HepG2 (cell line): ENCODE results near the gene SART1. TPM values are rescaled to one million over a fixed set of nuclear protein-coding genes. Genes with fewer than 3 reads are reported as not detected.
A peak's percentile ranks its signal among the peaks of the same experiment; 100 is the strongest.

ENCODE experiments used
- ARID4A ChIP-seq: sonication (generic); formaldehyde crosslinking; IDR thresholded peaks from 2 replicates; pipeline ENCODE4 v1.5.0; 2020; ENCODE audit warnings: mild to moderate bottlenecking, missing genetic modification reagents, borderline replicate concordance
- HDAC6 ChIP-seq: fragments of 200-600 bp; sonication (generic); IDR thresholded peaks from 2 replicates; pipeline ENCODE4 v1.7.0; 2017; ENCODE audit warnings: mild to moderate bottlenecking, antibody characterized with exemption, low read length, low read depth
- MYPOP ChIP-seq: sonication (generic); formaldehyde crosslinking; IDR thresholded peaks from 2 replicates; pipeline ENCODE4 v1.8.1; 2023; ENCODE audit warnings: mild to moderate bottlenecking, moderate library complexity, missing genetic modification reagents
- MZF1 ChIP-seq: sonication (generic); formaldehyde crosslinking; IDR thresholded peaks from 2 replicates; pipeline ENCODE4 v1.8.1; 2023; ENCODE audit warnings: mild to moderate bottlenecking, missing genetic modification reagents, borderline replicate concordance
- NFAT5 ChIP-seq: sonication (generic); formaldehyde crosslinking; IDR thresholded peaks from 2 replicates; pipeline ENCODE4 v1.4.0; 2020; ENCODE audit warnings: missing genetic modification reagents
- NFE2L2 ChIP-seq: fragments of 150-350 bp; IDR thresholded peaks from 2 replicates; pipeline ENCODE4 v1.6.1; 2014; ENCODE audit warnings: low read length
- NFIB ChIP-seq: sonication (generic); formaldehyde crosslinking; IDR thresholded peaks from 2 replicates; pipeline ENCODE4 v1.9.0; 2021; ENCODE audit warnings: missing genetic modification reagents, mild to moderate bottlenecking, borderline replicate concordance
- PLSCR1 ChIP-seq: sonication (generic); formaldehyde crosslinking; IDR thresholded peaks from 2 replicates; pipeline ENCODE4 v1.5.0; 2020; ENCODE audit warnings: missing genetic modification reagents, mild to moderate bottlenecking, borderline replicate concordance
- USF2 ChIP-seq, 2 experiments: sonication (generic) in 1 of 2; formaldehyde crosslinking in 1 of 2; IDR thresholded peaks; 2 replicates each; pipeline versions ENCODE4 v1.5.1 to v1.6.1; 2011 to 2020; ENCODE audit warnings: borderline replicate concordance in 1 of 2, low read depth in 1 of 2, low read length in 1 of 2, mild to moderate bottlenecking in 1 of 2, missing genetic modification reagents in 1 of 2, moderate library complexity in 1 of 2
- ZNF337 ChIP-seq: sonication (generic); formaldehyde crosslinking; IDR thresholded peaks from 2 replicates; pipeline ENCODE4 v1.5.1; 2020; ENCODE audit warnings: missing genetic modification reagents, low read depth, mild to moderate bottlenecking, borderline replicate concordance
- ZNF672 ChIP-seq: sonication (generic); formaldehyde crosslinking; IDR thresholded peaks from 2 replicates; pipeline ENCODE4 v1.8.1; 2022; ENCODE audit warnings: missing genetic modification reagents
- ZNF737 ChIP-seq: sonication (generic); formaldehyde crosslinking; IDR thresholded peaks from 2 replicates; pipeline ENCODE4 v1.5.0; 2020; ENCODE audit warnings: missing genetic modification reagents, mild to moderate bottlenecking, borderline replicate concordance
- ZNF777 ChIP-seq: sonication (generic); formaldehyde crosslinking; IDR thresholded peaks from 2 replicates; pipeline ENCODE4 v1.4.0; 2020; ENCODE audit warnings: missing genetic modification reagents
- polyA plus RNA-seq, 8 experiments: library from polyadenylated mRNA; depleted of rRNA in 3 of 8; stranded (reverse) in 7 of 8; unstranded in 1 of 8; fragments of >200 nt; fragmentation: Illumina TruSeq in 4 of 8; extraction: Trizol in 4 of 8; gene quantifications; 2 replicates each; pipeline versions ENCODE4 v1.2.1 to v1.2.3, GENCODE V29; 2011 to 2016; ENCODE audit warnings: low read depth in 4 of 8, missing spikeins in 1 of 8, mixed read lengths in 1 of 8; ENCODE audit not compliant: insufficient read depth in 1 of 8
- total RNA-seq, 5 experiments: library from RNA; depleted of rRNA; stranded (reverse); fragments of >200 nt; fragmentation: Illumina TruSeq; extraction: Trizol; gene quantifications; 2 replicates each; pipeline ENCODE4 v1.2.3, GENCODE V29; 2016; ENCODE audit warnings: low read depth in 1 of 5

The SART1 gene
- total and polyA plus RNA-seq, 2 of the 13 experiments (the other 11 are each of a cell fraction or from before 2014, with no cell fraction given), result 11.3 to 22.5 TPM

GRCh38 chr11:65918211-65919140 lies 43.1 kb upstream of the SART1 start, which contains the start of gene C11orf68 (continued):
- TF ChIP-seq NFAT5 (CRISPR knock-in tag) (no peak), NFIB (CRISPR knock-in tag) (no peak), ZNF672 (CRISPR knock-in tag) (no peak), ZNF737 (CRISPR knock-in tag) (no peak), USF2 (IDR thresholded peaks at IDR 0.05; ENCODE audit: low read depth, low read length) (no peak), USF2 (CRISPR knock-in tag; IDR thresholded peaks at IDR 0.05; ENCODE audit: borderline replicate concordance) (no peak), MYPOP (CRISPR knock-in tag) (peak; percentile 68; the same call in 1 of the 2 replicates), ZNF777 (no peak; the same call in 1 of the 2 replicates), NFE2L2 (no peak), ZNF337 (CRISPR knock-in tag) (no peak), PLSCR1 (no peak), ARID4A (CRISPR knock-in tag) (no peak), MZF1 (no peak), HDAC6 (no peak)
